Measurements from ENCODE around the gene EEF2K.

DNA sequence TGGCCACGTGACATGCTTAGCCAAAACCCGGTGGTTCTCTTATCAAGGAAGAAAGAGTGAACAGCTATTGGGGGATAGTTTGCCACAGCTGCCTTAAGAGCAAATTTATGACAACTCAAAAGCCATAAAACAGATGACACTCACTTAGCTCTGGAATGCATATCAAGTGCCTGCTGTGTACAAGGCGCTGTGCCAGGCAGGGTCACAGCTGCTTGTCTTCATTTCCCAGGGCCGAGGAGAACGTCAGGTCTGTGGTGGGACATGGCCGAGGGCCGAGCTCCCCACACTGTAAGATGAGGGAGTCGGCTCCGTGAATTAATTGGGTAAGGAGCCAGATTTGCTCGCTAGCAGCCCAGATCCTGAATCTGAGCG is 14.0 kb downstream of the EEF2K start:
- no peak for TF ChIP-seq EP300 (IDR thresholded peaks at IDR 0.05)
- TF ChIP-seq, protein P1, sequence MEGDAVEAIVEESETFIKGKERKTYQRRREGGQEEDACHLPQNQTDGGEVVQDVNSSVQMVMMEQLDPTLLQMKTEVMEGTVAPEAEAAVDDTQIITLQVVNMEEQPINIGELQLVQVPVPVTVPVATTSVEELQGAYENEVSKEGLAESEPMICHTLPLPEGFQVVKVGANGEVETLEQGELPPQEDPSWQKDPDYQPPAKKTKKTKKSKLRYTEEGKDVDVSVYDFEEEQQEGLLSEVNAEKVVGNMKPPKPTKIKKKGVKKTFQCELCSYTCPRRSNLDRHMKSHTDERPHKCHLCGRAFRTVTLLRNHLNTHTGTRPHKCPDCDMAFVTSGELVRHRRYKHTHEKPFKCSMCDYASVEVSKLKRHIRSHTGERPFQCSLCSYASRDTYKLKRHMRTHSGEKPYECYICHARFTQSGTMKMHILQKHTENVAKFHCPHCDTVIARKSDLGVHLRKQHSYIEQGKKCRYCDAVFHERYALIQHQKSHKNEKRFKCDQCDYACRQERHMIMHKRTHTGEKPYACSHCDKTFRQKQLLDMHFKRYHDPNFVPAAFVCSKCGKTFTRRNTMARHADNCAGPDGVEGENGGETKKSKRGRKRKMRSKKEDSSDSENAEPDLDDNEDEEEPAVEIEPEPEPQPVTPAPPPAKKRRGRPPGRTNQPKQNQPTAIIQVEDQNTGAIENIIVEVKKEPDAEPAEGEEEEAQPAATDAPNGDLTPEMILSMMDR (IDR thresholded peaks at IDR 0.05): no peak

All from tibial nerve (tissue), 4 donors.